Thyroid gland (tissue), 4 donors: ENCODE data around the gene ATP1A2.

ENCODE experiments used
- CTCF ChIP-seq, 6 experiments: fragments of 200-600 bp in 3 of 6; fragments of 450-650 bp in 3 of 6; sonication (generic) in 3 of 6; IDR thresholded peaks; one replicate each; pipeline ENCODE4 v1.5.1; 2016 to 2019; ENCODE audit warnings: antibody characterized with exemption in 6 of 6, mild to moderate bottlenecking in 2 of 6, inconsistent platforms in 1 of 6, moderate library complexity in 1 of 6
- POLR2A ChIP-seq, 2 donors: fragments of 450-650 bp; IDR thresholded peaks; one replicate each; pipeline ENCODE4 v1.6.1; 2017; ENCODE audit warnings: antibody characterized with exemption in 2 of 2, mild to moderate bottlenecking in 2 of 2, moderate library complexity in 1 of 2

DNA sequence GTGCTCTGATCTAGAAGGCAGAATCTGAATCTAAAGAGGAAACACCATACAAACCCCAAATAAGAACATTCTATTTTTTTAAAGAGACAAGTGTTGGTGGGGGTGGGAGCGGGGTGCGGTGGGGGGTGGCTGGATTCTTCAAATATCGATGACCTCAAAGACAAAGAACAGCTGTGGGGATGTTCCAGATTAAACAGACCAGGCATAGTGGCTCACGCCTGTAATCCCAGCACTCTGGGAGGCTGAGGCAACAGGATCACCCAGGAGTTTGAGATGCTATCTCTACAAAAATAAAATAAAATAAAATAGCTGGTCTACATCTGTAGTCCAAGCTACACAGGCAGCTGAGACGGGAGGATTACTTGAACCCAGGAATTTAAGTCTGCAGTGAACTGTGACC is 40.8 kb downstream of the ATP1A2 start:
- no peak for TF ChIP-seq CTCF (IDR thresholded peaks at IDR 0.05)
- no peak for TF ChIP-seq POLR2A (IDR thresholded peaks at IDR 0.05)
